ENCODE measurements around the gene SPATA2L. TPM values are rescaled to one million over a fixed set of nuclear protein-coding genes. Genes with fewer than 3 reads are reported as not detected.

The SPATA2L gene
- total RNA-seq: 10 to 100 TPM; 19.0 to 24.1 TPM

- H3K36me3 ChIP-seq: no peaks in the 10 kb centered on the region
- H3K27me3 ChIP-seq (replicated peaks; ENCODE audit: insufficient read depth): no peaks in the 10 kb centered on the region
- no peaks in the 10 kb centered on the region for H3K9me3 ChIP-seq
- no peak for DNase-seq (ENCODE audit: low spot score)
- TF ChIP-seq CTCF (IDR thresholded peaks at IDR 0.05): no peak
- H3K4me3 ChIP-seq: peak within 1 kb of the TSS; percentile 86
- peak; percentile 29 for ATAC-seq (ENCODE audit: insufficient number of reproducible peaks, low FRiP score, low read depth)
- H3K4me1 ChIP-seq (ENCODE audit: control insufficient read depth in 1 of 2, low read depth in 2 of 2): peaks cover 9 to 20% of the 10 kb centered on the region in 2 donors
- H3K27ac ChIP-seq: peak within 1 kb of the TSS; percentile 69 to 74
Observed at GRCh38 chr16:89701425-89702406, at the start of gene SPATA2L. Gene SPATA2L (minus strand): TSS chr16:89701705. CDS start chr16:89701232, 473 bp downstream.

GRCh38 chr16:89749637-89750036 is 48.1 kb upstream of the SPATA2L start:
- Histone ChIP-seq H3K4me3 (no peak overlapping the region), H3K9me3 (no peaks in the 10 kb centered on the region), H3K27ac (no peak overlapping the region), H3K36me3 (no peaks in the 10 kb centered on the region), H3K27me3 (replicated peaks; ENCODE audit: insufficient read depth) (no peaks in the 10 kb centered on the region), H3K4me1 (ENCODE audit: control insufficient read depth in 1 of 2, low read depth in 2 of 2) (no peaks in the 10 kb centered on the region)
- DNase-seq (ENCODE audit: low spot score) (no peak), ATAC-seq (ENCODE audit: insufficient number of reproducible peaks, low FRiP score, low read depth) (no peak)
- no peak for TF ChIP-seq CTCF (IDR thresholded peaks at IDR 0.05)

- no peak for TF ChIP-seq CTCF (IDR thresholded peaks at IDR 0.05)
- ATAC-seq (ENCODE audit: insufficient number of reproducible peaks, low FRiP score, low read depth): no peak
- no peaks in the 10 kb centered on the region for H3K4me1 ChIP-seq (ENCODE audit: control insufficient read depth in 1 of 2, low read depth in 2 of 2)
Observed at GRCh38 chr16:89748921-89749320, 47.4 kb upstream of the SPATA2L start.

GRCh38 chr16:89748076-89748475 is 46.6 kb upstream of the SPATA2L start:
- Histone ChIP-seq H3K9me3 (no peaks in the 10 kb centered on the region), H3K4me3 (no peak overlapping the region), H3K36me3 (no peaks in the 10 kb centered on the region), H3K27me3 (replicated peaks; ENCODE audit: insufficient read depth) (no peaks in the 10 kb centered on the region), H3K4me1 (ENCODE audit: control insufficient read depth in 1 of 2, low read depth in 2 of 2) (no peaks in the 10 kb centered on the region), H3K27ac (no peak overlapping the region)
- no peak for TF ChIP-seq CTCF (IDR thresholded peaks at IDR 0.05)
- DNase-seq (ENCODE audit: low spot score) (no peak), ATAC-seq (ENCODE audit: insufficient number of reproducible peaks, low FRiP score, low read depth) (no peak)

More at GRCh38 chr16:89748921-89749320, 47.4 kb upstream of the SPATA2L start:
- no peaks in the 10 kb centered on the region for H3K9me3 ChIP-seq
- no peaks in the 10 kb centered on the region for H3K36me3 ChIP-seq
- H3K27me3 ChIP-seq (replicated peaks; ENCODE audit: insufficient read depth): no peaks in the 10 kb centered on the region
- H3K27ac ChIP-seq: no peak overlapping the region
- H3K4me3 ChIP-seq: no peak overlapping the region
- DNase-seq (ENCODE audit: low spot score): no peak

- Histone ChIP-seq H3K4me3 (no peak overlapping the region), H3K9me3 (no peaks in the 10 kb centered on the region), H3K27ac (no peak overlapping the region), H3K27me3 (replicated peaks; ENCODE audit: insufficient read depth) (no peaks in the 10 kb centered on the region), H3K36me3 (no peaks in the 10 kb centered on the region), H3K4me1 (ENCODE audit: control insufficient read depth in 1 of 2, low read depth in 2 of 2) (no peaks in the 10 kb centered on the region)
- ATAC-seq (ENCODE audit: insufficient number of reproducible peaks, low FRiP score, low read depth) (no peak), DNase-seq (ENCODE audit: low spot score) (no peak)
- no peak for TF ChIP-seq CTCF (IDR thresholded peaks at IDR 0.05)
Observed at GRCh38 chr16:89746043-89746442, 44.5 kb upstream of the SPATA2L start.
